HG03139 (cell line): Measurements from ENCODE around the gene JARID2.

Experiments used
- ATAC-seq: cut with Tn5 transposase; IDR thresholded peaks from one replicate; pipeline ENCODE4 v1.9.1; 2021; ENCODE audit not compliant: unreplicated experiment

The JARID2 gene

GRCh38 chr6:15330174-15330944 is 84.5 kb downstream of the JARID2 start:
- ATAC-seq: no peak

- ATAC-seq: no peak
Measured at GRCh38 chr6:15331143-15331542, 85.3 kb downstream of the JARID2 start.

GRCh38 chr6:15331629-15332251 is 85.9 kb downstream of the JARID2 start:
- ATAC-seq: no peak

- ATAC-seq: no peak
Measured at GRCh38 chr6:15332446-15332845, 86.6 kb downstream of the JARID2 start.

- no peak for ATAC-seq
Measured at GRCh38 chr6:15335385-15335784, 89.5 kb downstream of the JARID2 start.

- no peak for ATAC-seq
Measured at GRCh38 chr6:15335916-15336315, 90.0 kb downstream of the JARID2 start.

GRCh38 chr6:15336900-15337560 is 91.2 kb downstream of the JARID2 start:
- no peak for ATAC-seq

GRCh38 chr6:15337582-15337981 is 91.7 kb downstream of the JARID2 start:
- no peak for ATAC-seq

- ATAC-seq: no peak
Measured at GRCh38 chr6:15338476-15338875, 92.6 kb downstream of the JARID2 start.

- ATAC-seq: no peak
Measured at GRCh38 chr6:15339081-15339480, 93.2 kb downstream of the JARID2 start.

GRCh38 chr6:15340105-15340601 is 94.3 kb downstream of the JARID2 start:
- ATAC-seq: no peak

GRCh38 chr6:15340775-15341174 is 94.9 kb downstream of the JARID2 start:
- ATAC-seq: no peak

- ATAC-seq: no peak
Measured at GRCh38 chr6:15341311-15342001, 95.6 kb downstream of the JARID2 start.

GRCh38 chr6:15342114-15342513 is 96.2 kb downstream of the JARID2 start:
- no peak for ATAC-seq

- ATAC-seq: no peak
Measured at GRCh38 chr6:15343490-15344191, 97.8 kb downstream of the JARID2 start.

- no peak for ATAC-seq
Measured at GRCh38 chr6:15344192-15344519, 98.3 kb downstream of the JARID2 start.

GRCh38 chr6:15344831-15345230 is 99.0 kb downstream of the JARID2 start:
- no peak for ATAC-seq

- no peak for ATAC-seq
Measured at GRCh38 chr6:15346315-15346714, 100.4 kb downstream of the JARID2 start.

- no peak for ATAC-seq
Measured at GRCh38 chr6:15348528-15348927, 102.7 kb downstream of the JARID2 start.

GRCh38 chr6:15349379-15349778 is 103.5 kb downstream of the JARID2 start:
- no peak for ATAC-seq
